Mucosa of descending colon (tissue), 3 donors: ENCODE data around the gene ASCL4. TPM values are rescaled to one million over a fixed set of nuclear protein-coding genes. Genes with fewer than 3 reads are reported as not detected.

Experiments
- ATAC-seq: fragments of 200-7000 bp; cut with Tn5 transposase; one replicate; pipeline ENCODE4 v1.9.1; 2020; ENCODE audit warnings: mild to moderate bottlenecking, moderate library complexity
- DNase-seq, 3 donors: peaks; one replicate each; pipeline ENCODE4 v3.0.0-alpha.2; 2020
- H3K36me3 ChIP-seq: fragments of 200-600 bp; one replicate; pipeline ENCODE4 v1.8.0; 2021; ENCODE audit warnings: low read depth, mild to moderate bottlenecking
- H3K4me1 ChIP-seq: fragments of 200-600 bp; one replicate; pipeline ENCODE4 v1.8.0; 2021; ENCODE audit warnings: low read depth, mild to moderate bottlenecking
- H3K4me3 ChIP-seq: fragments of 200-600 bp; one replicate; pipeline ENCODE4 v1.8.0; 2021; ENCODE audit warnings: mild to moderate bottlenecking
- H3K9me3 ChIP-seq: fragments of 200-600 bp; one replicate; pipeline ENCODE4 v1.8.0; 2021; ENCODE audit warnings: mild to moderate bottlenecking
- CTCF ChIP-seq: fragments of 200-600 bp; IDR thresholded peaks from one replicate; pipeline ENCODE4 v1.8.0; 2022; ENCODE audit warnings: antibody characterized with exemption, mild to moderate bottlenecking
- intact Hi-C, 2 donors: fragments of 100-400 bp; cut with DNase I in 1 of 2; cut with micrococcal nuclease in 1 of 2; formaldehyde crosslinking; loops; one replicate each; pipeline versions ENCODE4 v1.11.0 to v1.11.1; 2022; cut with DNase I, micrococcal nuclease
- total RNA-seq, 3 donors: library from RNA; stranded (reverse); fragmentation: NEBNext Ultra II Directional in 2 of 3; extraction: Animal tissue kit (Norgen Biotek cat#: 25700) in 2 of 3; gene quantifications; one replicate each; pipeline versions ENCODE4 v1.2.1 to v1.2.4, GENCODE V29; 2021 to 2023
- donor health status: DM: no; HTN: no; CAD: no; lungs with moderate emphysema.
- donor health status: DM: no; HTN: no; CAD: no.
- donor health status: DM: no; HTN: yes; CAD: no.

Gene ASCL4
- total RNA-seq, 3 donors from 2014 or later, result not detected

GRCh38 chr12:107822356-107822755 lies 47.9 kb downstream of the ASCL4 start:
- no peaks in the 10 kb centered on the region for H3K36me3 ChIP-seq
- no peaks in the 10 kb centered on the region for H3K4me1 ChIP-seq
- TF ChIP-seq CTCF, result no peak
- no peak overlapping the region for H3K4me3 ChIP-seq
- H3K9me3 ChIP-seq, result peaks cover 29% of the 10 kb centered on the region
- no peak for ATAC-seq
- intact Hi-C loops, result no loop called here
- DNase-seq, result no peak

Other genes with a start within 250 kb of the ASCL4 start
- gene PWP1, start 88.9 kb upstream of the ASCL4 start, total RNA-seq, result 10 to 100 TPM; 18.4 to 31.8 (median 22.4) TPM
- 10 to 100 TPM; 38.4 to 44.4 (median 39.9) TPM for gene PRDM4, start 13.6 kb upstream of the ASCL4 start, total RNA-seq